ENCODE measurements around the gene LBH. TPM values are rescaled to one million over a fixed set of nuclear protein-coding genes. Genes with fewer than 3 reads are reported as not detected.

LBH gene
- total RNA-seq, 1 experiment from 2014 or later, result 1.2 TPM

- H3K9ac ChIP-seq (ENCODE audit: low read length), result no peak overlapping the region
- ATAC-seq, result no peak
- no peaks in the 10 kb centered on the region for H3K9me3 ChIP-seq (ENCODE audit: control insufficient read depth in 1 of 2, insufficient read depth in 1 of 2, low read depth in 1 of 2, low read length in 2 of 2)
- intact Hi-C loops (cut with micrococcal nuclease), result no loop called here
- no peak for DNase-seq (ENCODE audit: low read depth, low spot score)
- H3K4me3 ChIP-seq (replicated peaks in 1 of 2; ENCODE audit: low read depth in 1 of 2, low read length in 2 of 2), result no peak overlapping the region
- H3K79me2 ChIP-seq (ENCODE audit: insufficient read depth, low read length), result no peaks in the 10 kb centered on the region
- H2AFZ ChIP-seq (ENCODE audit: low read depth, low read length, poor library complexity, severe bottlenecking), result no peak overlapping the region
- no peaks in the 10 kb centered on the region; the same call in 1 of the 2 replicates for H3K27me3 ChIP-seq (ENCODE audit: insufficient read depth, low read length)
- H3K36me3 ChIP-seq (ENCODE audit: control insufficient read depth in 1 of 2, insufficient read depth in 2 of 2, low read length in 2 of 2), result no peaks in the 10 kb centered on the region
- no peaks in the 10 kb centered on the region for H4K20me1 ChIP-seq (ENCODE audit: insufficient read depth)
- peaks cover 16 to 18% of the 10 kb centered on the region in 2 experiments for H3K4me1 ChIP-seq (ENCODE audit: control insufficient read depth in 1 of 2, insufficient read depth in 2 of 2, low read length in 2 of 2)
- no peak overlapping the region for H3K4me2 ChIP-seq (ENCODE audit: low read length)
- CTCF ChIA-PET, result no interaction called here
- RAD21 ChIA-PET (ENCODE audit: low non-redundant PET in 1 of 2, low total read pairs in 2 of 2, uncharacterized antibody in 2 of 2, unreplicated experiment in 2 of 2), result no interaction called here
- H3K27ac ChIP-seq (ENCODE audit: low read depth, low read length), result no peak overlapping the region
- TF ChIP-seq TCF7L2 (IDR thresholded peaks at IDR 0.05; ENCODE audit: borderline replicate concordance, extremely low read depth, insufficient read depth, insufficient read length), result no peak
- POLR2A ChIA-PET, result no interaction called here
- H3K9me2 ChIP-seq (ENCODE audit: insufficient read depth), result no peaks in the 10 kb centered on the region
- no TSS peak for BruUV-seq (replicated peaks)
Measured at GRCh38 chr2:30278419-30278818, 47.1 kb downstream of the LBH start.

GRCh38 chr2:30280596-30281434 lies 49.5 kb downstream of the LBH start:
- intact Hi-C loops (cut with micrococcal nuclease), result no loop called here
- Histone ChIP-seq H3K36me3 (ENCODE audit: control insufficient read depth in 1 of 2, insufficient read depth in 2 of 2, low read length in 2 of 2) (no peaks in the 10 kb centered on the region), H3K9ac (ENCODE audit: low read length) (no peak overlapping the region), H3K27ac (ENCODE audit: low read depth, low read length) (no peak overlapping the region), H3K4me1 (ENCODE audit: control insufficient read depth in 1 of 2, insufficient read depth in 2 of 2, low read length in 2 of 2) (no peaks in the 10 kb centered on the region), H3K4me2 (ENCODE audit: low read length) (no peak overlapping the region), H3K9me3 (ENCODE audit: control insufficient read depth in 1 of 2, insufficient read depth in 1 of 2, low read depth in 1 of 2, low read length in 2 of 2) (no peaks in the 10 kb centered on the region), H3K79me2 (ENCODE audit: insufficient read depth, low read length) (no peaks in the 10 kb centered on the region), H3K9me2 (ENCODE audit: insufficient read depth) (no peaks in the 10 kb centered on the region), H3K27me3 (ENCODE audit: insufficient read depth, low read length) (no peaks in the 10 kb centered on the region; the same call in 1 of the 2 replicates), H3K4me3 (replicated peaks in 1 of 2; ENCODE audit: low read depth in 1 of 2, low read length in 2 of 2) (no peak overlapping the region), H4K20me1 (ENCODE audit: insufficient read depth) (no peaks in the 10 kb centered on the region), H2AFZ (ENCODE audit: low read depth, low read length, poor library complexity, severe bottlenecking) (no peak overlapping the region)
- ChIA-PET POLR2A (no interaction called here), RAD21 (ENCODE audit: low non-redundant PET in 1 of 2, low total read pairs in 2 of 2, uncharacterized antibody in 2 of 2, unreplicated experiment in 2 of 2) (no interaction called here), CTCF (no interaction called here)
- DNase-seq (ENCODE audit: low read depth, low spot score) (no peak), ATAC-seq (no peak)
- no TSS peak for BruUV-seq (replicated peaks)
- TF ChIP-seq SIN3A (IDR thresholded peaks at IDR 0.05; ENCODE audit: low read depth), result no peak
- TF ChIP-seq ZFX (IDR thresholded peaks at IDR 0.05), result no peak
- no peak for TF ChIP-seq MAX (IDR thresholded peaks at IDR 0.05)
- TF ChIP-seq POLR2AphosphoS5 (IDR thresholded peaks at IDR 0.05; ENCODE audit: low read depth, low read length), result no peak
- no peak for TF ChIP-seq RAD21 (IDR thresholded peaks at IDR 0.05; ENCODE audit: low read depth)
- TF ChIP-seq EGR1 (IDR thresholded peaks at IDR 0.05; ENCODE audit: low read depth), result no peak
- no peak for TF ChIP-seq ZNF274 (IDR thresholded peaks at IDR 0.05; ENCODE audit: low read depth, low read length)
- no peak for TF ChIP-seq EZH2phosphoT487 (IDR thresholded peaks at IDR 0.05; ENCODE audit: borderline replicate concordance)
- TF ChIP-seq ATF3 (IDR thresholded peaks at IDR 0.05), result no peak
- no peak for TF ChIP-seq CBX3 (IDR thresholded peaks at IDR 0.05; ENCODE audit: low read depth)
- TF ChIP-seq ELF1 (IDR thresholded peaks at IDR 0.05; ENCODE audit: borderline replicate concordance, low read depth), result no peak
- no peak for TF ChIP-seq FOSL1 (IDR thresholded peaks at IDR 0.05; ENCODE audit: low read depth)
- TF ChIP-seq REST (IDR thresholded peaks at IDR 0.05; ENCODE audit: low read depth), result no peak
- TF ChIP-seq CTCF (IDR thresholded peaks at IDR 0.05 in 2 of 3, conservative IDR thresholded peaks at IDR 0.05 in 1 of 3; ENCODE audit: borderline replicate concordance in 1 of 3, insufficient read depth in 1 of 3, low read depth in 2 of 3, low read length in 2 of 3), result no peak
